Erythroblast (primary cell): ENCODE results near the gene AIPL1.

Experiments
- DNase-seq, 2 experiments: peaks; one replicate each; lab custom pipeline; 2025; lab: John Stamatoyannopoulos, UW
- GATA1 ChIP-seq: IDR thresholded peaks from 2 replicates; pipeline ENCODE4 v1.6.1; 2011; ENCODE audit warnings: low read depth, mild to moderate bottlenecking, control low read depth, low read length, moderate library complexity
- POLR2A ChIP-seq: IDR thresholded peaks from 2 replicates; pipeline ENCODE4 v1.6.1; 2011; ENCODE audit warnings: mild to moderate bottlenecking, low read length

Gene AIPL1

GRCh38 chr17:6374761-6375312 is 60.1 kb downstream of the AIPL1 start:
- no peak for TF ChIP-seq POLR2A
- DNase-seq = no peak

- TF ChIP-seq GATA1 = no peak
- no peak for DNase-seq
These were observed 60.6 kb downstream of the AIPL1 start for GRCh38 chr17:6374271-6374691.
